Muscle of leg (tissue), 11 donors: ENCODE data around the gene PRELID3B. TPM values are rescaled to one million over a fixed set of nuclear protein-coding genes. Genes with fewer than 3 reads are reported as not detected.

Source experiments
- DNase-seq: peaks from one replicate; pipeline ENCODE4 v3.0.0; 2013
- H3K27ac ChIP-seq: one replicate; pipeline ENCODE4 v1.5.1; 2013; ENCODE audit warnings: mild to moderate bottlenecking, low read length, control low read depth
- H3K27me3 ChIP-seq: one replicate; pipeline ENCODE4 v1.6.1; 2013; ENCODE audit warnings: low read length; ENCODE audit not compliant: control insufficient read depth, insufficient read depth
- H3K36me3 ChIP-seq: one replicate; pipeline ENCODE4 v1.6.1; 2013; ENCODE audit warnings: low read length; ENCODE audit not compliant: control insufficient read depth, insufficient read depth
- H3K4me1 ChIP-seq: one replicate; pipeline ENCODE4 v1.6.1; 2013; ENCODE audit warnings: low read length; ENCODE audit not compliant: control insufficient read depth, insufficient read depth
- H3K4me3 ChIP-seq: one replicate; pipeline ENCODE4 v1.5.1; 2013; ENCODE audit warnings: low read length, control low read depth
- H3K9me3 ChIP-seq: replicated peaks from 2 replicates; pipeline ENCODE4 v1.6.1; 2013; ENCODE audit warnings: low read depth, low read length; ENCODE audit not compliant: control insufficient read depth
- WGBS: methylation state at CpG from one replicate; pipeline ENCODE4 v1.1.5; 2013; ENCODE audit warnings: missing lambda C conversion rate; ENCODE audit not compliant: insufficient coverage; 5-methylcytosine and 5-hydroxymethylcytosine counted together
- polyA plus RNA-seq, 8 donors: library from polyadenylated mRNA; unstranded; fragments of 120-200 nt; gene quantifications; one replicate each; pipeline versions ENCODE4 v1.2.1 to v1.2.3, GENCODE V29; 2013; ENCODE audit warnings: inconsistent platforms in 1 of 8, low replicate concordance in 1 of 8; ENCODE audit not compliant: insufficient read length in 8 of 8, insufficient read depth in 1 of 8
- total RNA-seq: library from RNA; stranded (reverse); fragments of 120-200 nt; gene quantifications from one replicate; pipeline ENCODE4 v1.2.4, GENCODE V29; 2013

The PRELID3B gene
- total and polyA plus RNA-seq, 9 donors: 39.3 to 52.8 (median 49.8) TPM

DNA sequence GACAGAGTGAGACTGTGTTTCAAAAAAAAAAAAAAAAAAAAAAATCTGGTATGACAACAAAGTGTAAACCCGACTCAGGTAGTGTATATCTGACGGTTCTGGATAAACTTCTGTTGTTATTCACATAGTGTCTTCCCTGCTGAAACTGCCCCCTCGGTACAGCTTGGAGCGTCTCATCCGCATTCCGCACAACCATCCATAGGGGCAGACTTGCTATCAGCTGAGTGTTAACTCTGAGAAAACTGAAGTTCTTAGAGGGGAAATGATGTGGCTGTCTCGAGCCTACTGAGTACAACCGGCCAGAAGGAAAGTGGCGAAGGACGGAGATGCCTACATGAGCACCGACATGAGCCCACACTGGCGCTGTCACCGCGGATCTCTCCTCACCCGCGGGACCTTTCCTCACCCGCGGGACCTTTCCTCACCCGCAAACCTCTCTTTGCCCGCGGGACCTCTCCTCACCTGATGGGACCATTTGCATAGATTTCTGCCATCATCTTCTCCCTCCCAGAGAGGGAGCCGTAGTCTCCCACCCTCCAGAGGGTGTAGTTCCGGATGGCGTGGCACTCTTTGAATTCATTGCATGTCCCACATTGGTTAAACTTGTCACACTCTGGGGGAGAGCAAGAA, 45.3 kb downstream of the PRELID3B start:
- Histone ChIP-seq H3K4me1 (no peaks in the 10 kb centered on the region), H3K36me3 (peaks cover 84% of the 10 kb centered on the region), H3K27me3 (no peaks in the 10 kb centered on the region), H3K27ac (no peak overlapping the region), H3K9me3 (no peaks in the 10 kb centered on the region), H3K4me3 (no peak overlapping the region)
- WGBS: 91% methylated on average over 13 of the region's 24 CpGs
- DNase-seq: no peak

DNA sequence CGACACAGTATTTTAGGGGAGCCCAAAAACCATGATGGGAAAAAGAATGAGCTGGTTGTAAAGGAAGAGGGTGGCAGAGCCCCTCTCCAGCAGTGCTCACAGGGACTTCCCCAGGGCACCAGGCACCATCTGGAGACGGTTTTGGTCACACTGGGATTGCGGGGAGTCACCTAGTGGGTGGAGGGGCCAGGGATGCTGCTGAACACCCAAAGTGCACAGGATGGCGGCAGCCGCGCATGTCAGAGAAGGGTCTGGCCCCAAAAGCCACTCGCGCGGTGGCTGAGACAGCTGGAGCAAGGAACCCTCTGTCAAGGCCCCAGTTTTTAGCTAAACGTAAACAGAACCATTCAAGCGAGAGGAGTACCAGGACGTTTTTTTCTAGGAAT, 46.4 kb downstream of the PRELID3B start:
- Histone ChIP-seq H3K4me1 (no peaks in the 10 kb centered on the region), H3K27ac (no peak overlapping the region), H3K36me3 (peaks cover 80% of the 10 kb centered on the region), H3K9me3 (no peaks in the 10 kb centered on the region), H3K4me3 (no peak overlapping the region), H3K27me3 (no peaks in the 10 kb centered on the region)
- DNase-seq: no peak
- WGBS: 80% methylated on average over 9 of the region's 12 CpGs

DNA sequence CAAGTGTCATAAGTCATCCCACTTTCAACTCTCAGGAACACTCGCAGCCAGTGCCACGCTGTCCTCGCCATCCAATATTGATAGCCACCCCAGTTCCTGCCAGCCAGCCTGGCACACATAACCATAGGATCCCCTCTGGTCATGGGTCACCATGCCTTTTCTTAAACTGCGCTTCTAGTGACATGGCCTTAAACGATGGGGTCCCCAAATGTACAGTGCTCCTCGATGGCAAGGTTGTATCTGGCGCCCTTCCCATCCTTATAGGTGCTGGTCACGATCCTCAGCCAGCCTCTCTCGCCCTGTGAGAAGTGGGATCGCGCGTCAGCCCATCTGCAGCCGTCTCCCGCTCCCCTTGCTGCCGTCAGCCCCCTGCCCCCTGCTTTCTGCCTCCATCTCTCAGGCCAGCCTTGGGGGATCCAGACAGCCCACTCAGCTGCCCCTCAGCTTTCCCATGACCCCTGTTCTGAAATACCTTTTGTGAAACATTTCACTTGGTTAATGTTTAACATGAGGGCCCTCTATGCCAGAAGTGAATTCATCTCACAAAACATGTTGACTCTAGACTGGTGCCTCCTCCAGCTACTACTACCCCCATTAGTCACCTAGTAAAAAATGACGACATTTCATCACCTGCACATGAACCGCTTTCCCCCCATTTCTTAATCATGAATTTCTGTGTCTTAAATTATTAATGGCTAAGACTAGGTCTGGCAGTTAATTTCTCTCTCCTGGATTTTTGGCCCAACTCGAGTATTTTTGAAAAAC, 46.9 kb downstream of the PRELID3B start:
- 82% methylated on average over 15 of the region's 18 CpGs for WGBS
- H3K27ac ChIP-seq: no peak overlapping the region

DNA sequence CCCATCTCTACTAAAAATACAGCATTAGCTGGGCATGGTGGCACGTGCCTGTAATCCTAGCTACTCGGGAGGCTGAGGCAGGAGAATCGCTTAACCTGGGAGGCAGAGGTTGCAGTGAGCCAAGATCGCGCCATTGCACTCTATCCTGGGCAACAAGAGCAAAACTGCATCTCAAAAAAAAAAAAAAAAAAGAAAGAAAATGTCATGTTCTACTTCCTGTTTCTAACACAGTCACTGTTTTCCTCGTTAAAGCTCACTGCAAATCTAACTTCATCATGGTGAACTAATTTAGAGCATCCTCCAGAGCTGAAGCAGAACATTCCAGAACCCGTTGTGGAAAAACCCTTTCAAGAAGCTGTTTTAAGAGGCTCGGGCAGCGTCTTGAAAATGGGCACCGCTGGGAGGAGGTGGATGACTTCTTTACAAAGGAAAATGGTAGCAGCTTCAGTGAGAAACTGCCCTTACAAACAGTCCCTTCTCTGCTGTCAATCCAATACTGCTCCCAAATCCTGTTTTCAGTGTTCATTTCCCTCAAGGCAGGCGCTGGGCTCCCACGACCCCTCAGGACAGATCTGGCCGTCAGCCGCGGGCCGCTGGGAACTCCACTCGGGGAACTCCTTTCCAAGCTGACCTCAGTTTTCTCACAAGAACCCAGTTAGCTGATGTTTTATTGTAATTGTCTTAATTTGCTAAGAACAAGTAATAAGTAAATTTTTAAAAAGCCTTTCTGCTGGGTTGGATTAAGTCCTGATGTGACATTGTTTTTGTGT, 48.0 kb downstream of the PRELID3B start:
- no peaks in the 10 kb centered on the region for H3K4me1 ChIP-seq
- WGBS: 83% methylated on average over 6 of the region's 17 CpGs
- H3K27ac ChIP-seq: no peak overlapping the region
- H3K4me3 ChIP-seq: no peak overlapping the region
- no peaks in the 10 kb centered on the region for H3K27me3 ChIP-seq
- DNase-seq: no peak
- H3K9me3 ChIP-seq: no peaks in the 10 kb centered on the region
- H3K36me3 ChIP-seq: peaks cover 84% of the 10 kb centered on the region

More for the DNA sequence above, 46.9 kb downstream of the PRELID3B start:
- no peak for DNase-seq
- Histone ChIP-seq H3K36me3 (peaks cover 82% of the 10 kb centered on the region), H3K4me1 (no peaks in the 10 kb centered on the region), H3K4me3 (no peak overlapping the region), H3K9me3 (no peaks in the 10 kb centered on the region), H3K27me3 (no peaks in the 10 kb centered on the region)

DNA sequence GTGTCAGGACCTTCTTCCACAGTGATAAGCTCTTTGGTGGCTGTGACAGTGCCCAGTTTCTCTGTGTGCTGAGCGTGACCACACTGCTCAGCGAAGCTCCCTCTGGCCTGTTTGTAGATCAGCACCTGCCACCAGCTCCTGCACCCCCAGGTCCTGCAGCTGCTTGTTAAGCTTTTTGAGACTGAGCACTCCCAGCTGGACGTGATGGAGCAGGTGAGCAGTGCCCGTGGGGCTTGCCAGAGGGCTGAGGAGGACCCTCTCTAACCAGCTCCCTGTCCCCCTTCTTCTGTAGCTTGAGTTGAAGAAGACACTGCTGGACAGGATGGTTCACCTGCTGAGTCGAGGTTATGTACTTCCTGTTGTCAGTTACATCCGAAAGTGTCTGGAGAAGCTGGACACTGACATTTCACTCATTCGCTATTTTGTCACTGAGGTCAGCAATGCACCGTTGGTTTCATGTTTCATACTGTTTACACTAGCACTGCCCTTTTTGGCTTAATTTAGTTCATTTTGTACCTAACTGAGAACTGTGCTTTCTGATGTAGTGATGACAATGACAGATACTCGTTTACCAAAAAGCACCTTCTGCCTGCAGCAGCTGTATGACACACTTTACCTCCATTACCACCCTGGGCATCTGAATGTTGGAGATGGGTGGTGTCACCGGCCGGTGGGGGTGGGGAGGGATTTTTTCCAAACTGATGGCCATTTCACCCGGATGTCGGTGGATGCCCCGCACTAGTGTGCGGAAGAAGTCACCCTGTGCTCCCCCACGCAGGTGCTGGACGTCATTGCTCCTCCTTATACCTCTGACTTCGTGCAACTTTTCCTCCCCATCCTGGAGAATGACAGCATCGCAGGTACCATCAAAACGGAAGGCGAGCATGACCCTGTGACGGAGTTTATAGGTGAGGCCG, 49.0 kb downstream of the PRELID3B start:
- H3K4me3 ChIP-seq: no peak overlapping the region
- H3K9me3 ChIP-seq: no peaks in the 10 kb centered on the region
- DNase-seq: no peak
- no peak overlapping the region for H3K27ac ChIP-seq
- peaks cover 86% of the 10 kb centered on the region for H3K36me3 ChIP-seq
- no peaks in the 10 kb centered on the region for H3K27me3 ChIP-seq
- WGBS: 87% methylated on average over 9 of the region's 23 CpGs
- no peaks in the 10 kb centered on the region for H3K4me1 ChIP-seq

DNA sequence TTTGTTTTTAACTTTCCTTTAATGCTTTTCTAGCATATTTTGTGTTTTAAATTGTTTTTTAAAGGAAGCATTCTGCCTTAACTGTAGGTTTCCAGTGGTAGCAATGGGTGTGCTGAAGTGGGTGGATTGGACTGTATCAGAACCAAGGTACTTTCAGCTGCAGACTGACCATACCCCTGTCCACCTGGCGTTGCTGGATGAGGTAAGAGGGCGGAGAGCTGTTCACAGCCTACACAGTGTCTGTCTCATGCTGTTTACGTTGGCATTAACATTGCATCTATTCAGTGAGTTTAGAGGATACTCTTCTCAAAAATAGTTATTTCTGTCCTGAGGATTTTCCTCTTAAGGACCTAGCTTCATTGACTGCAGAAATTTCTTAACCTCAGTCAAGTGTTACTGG, 49.7 kb downstream of the PRELID3B start:
- H3K27me3 ChIP-seq: no peaks in the 10 kb centered on the region
- H3K4me3 ChIP-seq: no peak overlapping the region
- no peak overlapping the region for H3K27ac ChIP-seq
- no peaks in the 10 kb centered on the region for H3K4me1 ChIP-seq
- no peaks in the 10 kb centered on the region for H3K9me3 ChIP-seq
- WGBS: no CpG with 5 or more reads among the region's 3 CpGs
- H3K36me3 ChIP-seq: peaks cover 89% of the 10 kb centered on the region
- no peak for DNase-seq

DNA sequence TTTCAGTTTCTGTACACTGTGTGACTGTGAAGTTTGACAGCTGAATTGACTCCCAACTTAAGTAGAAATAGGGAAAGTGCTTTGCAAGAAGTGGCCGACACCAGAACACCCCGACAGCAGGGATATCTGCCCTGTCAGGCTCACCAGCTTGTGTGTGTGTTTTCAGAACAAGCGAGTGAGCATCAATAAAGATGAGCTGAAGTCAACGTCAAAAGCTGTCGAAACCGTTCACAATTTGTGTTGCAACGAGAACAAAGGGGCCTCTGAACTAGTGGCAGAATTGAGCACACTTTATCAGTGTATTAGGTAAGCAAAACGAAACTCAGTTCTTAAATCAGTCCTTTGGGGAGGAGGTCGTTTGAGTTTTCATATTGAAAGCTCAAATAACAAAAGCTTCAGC, 50.9 kb downstream of the PRELID3B start:
- H3K4me3 ChIP-seq: no peak overlapping the region
- no peaks in the 10 kb centered on the region for H3K4me1 ChIP-seq
- H3K27ac ChIP-seq: no peak overlapping the region
- peaks cover 91% of the 10 kb centered on the region for H3K36me3 ChIP-seq
- 93% methylated on average over 7 of the region's 9 CpGs for WGBS
- no peaks in the 10 kb centered on the region for H3K27me3 ChIP-seq
- H3K9me3 ChIP-seq: no peaks in the 10 kb centered on the region
- no peak for DNase-seq

DNA sequence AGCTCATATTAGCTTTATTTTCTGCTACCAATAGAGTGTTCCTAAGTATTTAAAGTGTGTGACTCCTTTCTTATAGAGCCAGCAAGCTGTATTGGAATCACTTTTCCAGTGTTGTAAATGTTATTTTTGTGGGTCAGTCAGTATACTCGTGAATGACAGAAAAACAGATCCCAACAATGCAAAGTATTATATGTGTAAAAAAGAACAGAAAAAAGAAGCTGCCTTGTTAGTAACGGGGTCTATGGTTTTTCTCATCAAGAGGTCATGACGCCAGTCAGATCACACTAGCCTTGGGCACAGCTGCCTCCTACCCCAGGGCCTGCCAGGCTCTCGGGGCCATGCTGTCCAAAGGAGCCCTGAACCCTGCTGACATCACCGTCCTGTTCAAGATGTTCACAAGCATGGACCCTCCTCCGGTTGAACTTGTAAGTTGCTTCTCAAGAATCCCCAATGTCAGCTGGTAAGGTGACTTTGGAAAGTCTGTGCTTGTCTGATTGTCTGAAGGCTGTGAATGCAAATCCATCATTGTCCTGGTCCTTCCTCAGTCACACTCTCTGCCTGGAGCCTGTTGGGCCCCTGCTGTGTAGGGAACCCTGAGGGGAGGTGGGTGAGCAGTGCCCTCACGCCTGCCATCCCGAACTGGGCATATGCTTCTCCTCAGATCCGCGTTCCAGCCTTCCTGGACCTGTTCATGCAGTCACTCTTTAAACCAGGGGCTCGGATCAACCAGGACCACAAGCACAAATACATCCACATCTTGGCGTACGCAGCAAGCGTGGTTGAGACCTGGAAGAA, 51.7 kb downstream of the PRELID3B start:
- Histone ChIP-seq H3K36me3 (peaks cover 91% of the 10 kb centered on the region), H3K27ac (no peak overlapping the region), H3K4me3 (no peak overlapping the region), H3K4me1 (no peaks in the 10 kb centered on the region), H3K27me3 (no peaks in the 10 kb centered on the region), H3K9me3 (no peaks in the 10 kb centered on the region)
- no peak for DNase-seq
- WGBS: 91% methylated on average over 6 of the region's 14 CpGs

DNA sequence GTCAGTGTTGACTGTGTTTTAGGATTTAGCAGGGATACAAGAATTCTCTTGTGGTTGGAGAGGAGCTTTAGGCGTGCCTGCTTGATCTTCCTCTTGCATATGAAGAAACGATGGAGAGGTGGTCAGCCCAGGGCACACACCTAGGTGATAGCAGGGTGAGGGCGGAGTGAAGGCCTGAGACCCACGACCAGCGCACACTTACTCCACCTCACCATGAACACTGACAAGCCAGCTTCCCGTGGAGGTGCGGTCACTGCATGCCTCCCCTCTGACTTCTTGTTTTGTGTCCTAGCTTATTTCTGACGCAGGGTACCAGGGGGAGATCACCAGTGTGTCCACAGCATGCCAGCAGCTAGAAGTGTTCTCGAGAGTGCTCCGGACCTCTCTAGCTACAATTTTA, 53.4 kb downstream of the PRELID3B start:
- no peak for DNase-seq
- H3K9me3 ChIP-seq: no peaks in the 10 kb centered on the region
- no peaks in the 10 kb centered on the region for H3K27me3 ChIP-seq
- no peaks in the 10 kb centered on the region for H3K4me1 ChIP-seq
- H3K36me3 ChIP-seq: peaks cover 81% of the 10 kb centered on the region
- no peak overlapping the region for H3K27ac ChIP-seq
- H3K4me3 ChIP-seq: no peak overlapping the region
- 90% methylated on average over 3 of the region's 10 CpGs for WGBS
